Measurements from ENCODE around the gene FUT7.

GRCh38 chr9:137044502-137045177, 12.8 kb upstream of the FUT7 start:
- TF ChIP-seq CTCF (IDR thresholded peaks at IDR 0.05) (no peak), POLR2A (IDR thresholded peaks at IDR 0.05) (peak in 1 of 2 donors; percentile 15)
